HepG2 (cell line): ENCODE measurements around the gene HES7. TPM values are rescaled to one million over a fixed set of nuclear protein-coding genes. Genes with fewer than 3 reads are reported as not detected.
A peak's percentile ranks its signal among the peaks of the same experiment; 100 is the strongest.

Source experiments
- CCDC6 ChIP-seq: sonication (generic); formaldehyde crosslinking; IDR thresholded peaks from 2 replicates; pipeline ENCODE4 v1.8.1; 2022; ENCODE audit warnings: mild to moderate bottlenecking, missing genetic modification reagents, moderate library complexity
- DBP ChIP-seq: sonication (generic); formaldehyde crosslinking; IDR thresholded peaks from 2 replicates; pipeline ENCODE4 v1.4.0; 2020; ENCODE audit warnings: missing genetic modification reagents; ENCODE audit errors: not compliant biosample characterization
- DPF2 ChIP-seq: sonication (generic); formaldehyde crosslinking; IDR thresholded peaks from 2 replicates; pipeline ENCODE4 v1.4.0; 2020; ENCODE audit warnings: mild to moderate bottlenecking, low read depth, missing genetic modification reagents, borderline replicate concordance
- FIP1L1 ChIP-seq: fragments of 200-400 bp; formaldehyde crosslinking; IDR thresholded peaks from 2 replicates; pipeline ENCODE4 v1.6.1; 2018; ENCODE audit warnings: low read depth, mild to moderate bottlenecking, low read length, moderate library complexity, borderline replicate concordance; ENCODE audit not compliant: insufficient read depth
- GPN1 ChIP-seq: sonication (generic); formaldehyde crosslinking; IDR thresholded peaks from 2 replicates; pipeline ENCODE4 v1.5.1; 2020; ENCODE audit warnings: missing genetic modification reagents, borderline replicate concordance
- HNRNPH1 ChIP-seq: fragments of 200-400 bp; formaldehyde crosslinking; optimal IDR thresholded peaks from 2 replicates; pipeline ENCODE3; 2017; ENCODE audit warnings: mild to moderate bottlenecking, low read depth, low read length
- HOMEZ ChIP-seq: IDR thresholded peaks from 2 replicates; pipeline ENCODE4 v1.6.1; 2016; ENCODE audit warnings: low read depth
- KDM1A ChIP-seq: IDR thresholded peaks from 2 replicates; pipeline ENCODE4 v1.6.1; 2016; ENCODE audit warnings: missing compliant biosample characterization
- KDM4B ChIP-seq: sonication (generic); formaldehyde crosslinking; IDR thresholded peaks from 2 replicates; pipeline ENCODE4 v1.4.0; 2020; ENCODE audit warnings: missing genetic modification reagents
- MAFF ChIP-seq: IDR thresholded peaks from 2 replicates; pipeline ENCODE4 v1.6.1; 2011; ENCODE audit warnings: low read depth, low read length, improper control_type of control experiment
- PHF20 ChIP-seq: sonication (generic); formaldehyde crosslinking; IDR thresholded peaks from 2 replicates; pipeline ENCODE4 v1.5.0; 2020; ENCODE audit warnings: mild to moderate bottlenecking, missing genetic modification reagents
- PLSCR1 ChIP-seq: sonication (generic); formaldehyde crosslinking; IDR thresholded peaks from 2 replicates; pipeline ENCODE4 v1.5.0; 2020; ENCODE audit warnings: missing genetic modification reagents, mild to moderate bottlenecking, borderline replicate concordance
- ZBTB33 ChIP-seq: sonication (generic); formaldehyde crosslinking; IDR thresholded peaks from 2 replicates; pipeline ENCODE4 v1.4.0; 2020; ENCODE audit warnings: missing genetic modification reagents
- ZBTB49 ChIP-seq: sonication (generic); formaldehyde crosslinking; IDR thresholded peaks from 2 replicates; pipeline ENCODE4 v1.4.0; 2020; ENCODE audit warnings: missing genetic modification reagents, borderline replicate concordance
- ZBTB7A ChIP-seq: sonication (generic); formaldehyde crosslinking; IDR thresholded peaks from 2 replicates; pipeline ENCODE4 v1.8.0; 2022; ENCODE audit warnings: mild to moderate bottlenecking, missing genetic modification reagents
- ZNF446 ChIP-seq: sonication (generic); formaldehyde crosslinking; IDR thresholded peaks from 2 replicates; pipeline ENCODE4 v1.5.0; 2020; ENCODE audit warnings: mild to moderate bottlenecking, missing genetic modification reagents
- ZNF510 ChIP-seq: sonication (generic); formaldehyde crosslinking; IDR thresholded peaks from 2 replicates; pipeline ENCODE4 v1.4.0; 2020; ENCODE audit warnings: low read depth, mild to moderate bottlenecking, missing genetic modification reagents
- ZNF619 ChIP-seq: sonication (generic); formaldehyde crosslinking; IDR thresholded peaks from 2 replicates; pipeline ENCODE4 v1.4.0; 2020; ENCODE audit warnings: mild to moderate bottlenecking, missing genetic modification reagents
- ZNF660 ChIP-seq: sonication (generic); formaldehyde crosslinking; IDR thresholded peaks from 2 replicates; pipeline ENCODE4 v1.5.1; 2020; ENCODE audit warnings: mild to moderate bottlenecking, low read depth, missing genetic modification reagents, borderline replicate concordance
- ZNF816 ChIP-seq: sonication (generic); formaldehyde crosslinking; IDR thresholded peaks from 2 replicates; pipeline ENCODE4 v1.8.0; 2022; ENCODE audit warnings: missing genetic modification reagents, mild to moderate bottlenecking, borderline replicate concordance
- ZSCAN30 ChIP-seq: sonication (generic); formaldehyde crosslinking; IDR thresholded peaks from 2 replicates; pipeline ENCODE4 v1.5.0; 2020; ENCODE audit warnings: mild to moderate bottlenecking, missing genetic modification reagents
- polyA plus RNA-seq, 8 experiments: library from polyadenylated mRNA; depleted of rRNA in 3 of 8; stranded (reverse) in 7 of 8; unstranded in 1 of 8; fragments of >200 nt; fragmentation: Illumina TruSeq in 4 of 8; extraction: Trizol in 4 of 8; gene quantifications; 2 replicates each; pipeline versions ENCODE4 v1.2.1 to v1.2.3, GENCODE V29; 2011 to 2016; ENCODE audit warnings: low read depth in 4 of 8, missing spikeins in 1 of 8, mixed read lengths in 1 of 8; ENCODE audit not compliant: insufficient read depth in 1 of 8
- total RNA-seq, 5 experiments: library from RNA; depleted of rRNA; stranded (reverse); fragments of >200 nt; fragmentation: Illumina TruSeq; extraction: Trizol; gene quantifications; 2 replicates each; pipeline ENCODE4 v1.2.3, GENCODE V29; 2016; ENCODE audit warnings: low read depth in 1 of 5

The HES7 gene
- total and polyA plus RNA-seq, 2 of the 13 experiments (the other 11 are each of a cell fraction or from before 2014, with no cell fraction given): not detected

GRCh38 chr17:8163978-8164814, 40.3 kb upstream of the HES7 start (continued):
- no peak for TF ChIP-seq DBP
- TF ChIP-seq GPN1 (CRISPR knock-in tag): no peak
- no peak for TF ChIP-seq ZSCAN30 (CRISPR knock-in tag)
- no peak for TF ChIP-seq KDM4B (CRISPR knock-in tag)
- TF ChIP-seq ZNF816 (CRISPR knock-in tag): no peak
- no peak for TF ChIP-seq ZBTB49 (CRISPR knock-in tag)
- TF ChIP-seq FIP1L1: no peak
- TF ChIP-seq MAFF: no peak
- no peak for TF ChIP-seq HNRNPH1
- peak; percentile 52; the same call in 1 of the 2 replicates for TF ChIP-seq CCDC6 (CRISPR knock-in tag)
- no peak for TF ChIP-seq KDM1A (CRISPR knock-in tag)
- no peak for TF ChIP-seq HOMEZ (CRISPR knock-in tag)
- TF ChIP-seq ZNF660 (CRISPR knock-in tag): no peak
- no peak for TF ChIP-seq ZNF619 (CRISPR knock-in tag)
- TF ChIP-seq PHF20 (CRISPR knock-in tag): no peak
- TF ChIP-seq ZNF446 (CRISPR knock-in tag): no peak
- no peak for TF ChIP-seq PLSCR1 (CRISPR knock-in tag)
- TF ChIP-seq DPF2 (CRISPR knock-in tag): 0 out of 2 replicates have a peak, but pooled peaks have one; percentile 35
- TF ChIP-seq ZNF510 (CRISPR knock-in tag): no peak
- no peak for TF ChIP-seq ZBTB7A (CRISPR knock-in tag)
- no peak for TF ChIP-seq ZBTB33 (CRISPR knock-in tag)
